GM18951 (cell line): ENCODE results near the gene PLCB4.

Source experiments
- POLR2A ChIP-seq: IDR thresholded peaks from 4 replicates; pipeline ENCODE4 v1.6.1; 2011; ENCODE audit warnings: mild to moderate bottlenecking; ENCODE audit not compliant: insufficient read length, insufficient read depth; ENCODE audit errors: extremely low read depth
- in situ Hi-C: fragments of 300-500 bp; cut with MboI; formaldehyde crosslinking; loops from one replicate; pipeline ENCODE4 v1.12.0; 2022; ENCODE audit warnings: low sequenced_read_pairs, mixed read lengths, inconsistent platforms; ENCODE audit not compliant: unreplicated experiment

Gene PLCB4

DNA sequence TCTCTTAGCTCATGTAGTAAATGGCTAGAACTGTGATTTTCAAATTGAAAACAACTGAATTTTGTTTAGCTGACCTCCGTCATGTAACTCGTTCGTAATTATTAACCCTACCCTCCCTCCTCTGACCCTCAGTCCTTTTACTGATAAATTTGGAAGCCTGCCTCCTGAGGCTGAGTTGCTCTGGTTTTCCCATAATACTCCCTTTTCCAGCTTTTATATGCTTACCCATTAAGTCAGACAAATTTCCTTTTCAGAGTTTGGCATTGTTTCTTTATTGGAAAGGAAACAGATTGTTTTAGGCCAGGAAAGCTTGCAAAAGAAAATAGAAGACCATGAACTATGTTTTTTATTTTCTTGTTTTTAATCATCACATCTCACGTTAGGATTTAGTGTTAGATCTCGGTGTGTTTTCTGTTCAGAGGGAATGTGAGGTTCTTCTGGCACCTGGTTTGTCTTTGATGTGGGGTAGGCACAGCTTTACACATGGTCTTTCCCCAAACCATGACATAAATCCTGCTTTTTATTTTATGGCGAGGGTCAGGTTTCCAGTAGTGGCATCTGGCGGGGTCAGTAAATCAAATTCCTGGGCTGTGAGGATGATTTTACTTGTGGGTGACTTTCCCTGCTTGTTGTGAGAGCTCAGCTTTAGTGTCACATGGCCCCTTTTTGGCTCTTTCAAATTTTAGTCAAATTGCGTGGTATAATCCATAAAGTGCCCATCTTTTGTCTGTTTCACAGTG is 24.5 kb downstream of the PLCB4 start:
- TF ChIP-seq POLR2A: no peak
- in situ Hi-C loops: no loop called here

DNA sequence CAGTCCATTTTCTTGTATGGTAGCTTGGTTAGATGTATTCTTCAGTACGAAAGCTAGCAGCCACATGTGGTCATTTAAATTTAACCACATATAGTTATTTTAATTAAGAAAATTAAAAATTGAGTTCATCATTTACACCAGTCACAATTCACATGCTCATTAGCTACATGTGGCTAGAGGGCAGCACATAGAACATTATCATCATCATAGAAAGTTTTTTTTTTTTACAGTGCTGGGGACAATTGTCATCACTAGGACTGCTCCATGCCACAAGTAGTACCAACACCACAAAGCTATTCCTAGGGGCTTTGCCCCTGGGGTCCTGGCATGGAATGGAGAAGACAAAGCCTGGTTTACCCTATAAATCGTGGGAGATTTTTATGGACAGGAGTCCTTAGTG is 30.5 kb downstream of the PLCB4 start:
- in situ Hi-C loops: no loop called here
- TF ChIP-seq POLR2A: no peak

GRCh38 chr20:9100691-9101090 is 31.8 kb downstream of the PLCB4 start:
- no peak for TF ChIP-seq POLR2A
- in situ Hi-C loops: no loop called here

DNA sequence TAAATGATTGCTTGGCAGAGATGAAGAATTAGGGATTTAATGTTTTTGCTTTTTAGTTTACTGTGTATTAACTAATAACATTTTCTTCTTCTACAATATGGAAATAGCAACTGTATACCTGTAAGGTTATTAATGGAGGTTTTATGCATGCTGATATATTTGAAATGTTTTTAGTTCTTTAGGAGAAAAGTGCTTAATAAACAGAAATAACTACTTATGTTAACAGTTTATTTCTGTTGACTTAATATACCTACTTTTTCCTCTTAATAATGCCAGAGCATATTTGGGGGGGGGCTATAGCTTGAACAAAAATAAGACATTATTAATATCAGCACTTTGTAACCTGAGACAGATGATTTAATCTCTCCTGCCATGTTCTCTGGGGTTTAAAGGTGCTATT is 33.6 kb downstream of the PLCB4 start:
- no peak for TF ChIP-seq POLR2A
- in situ Hi-C loops: no loop called here

DNA sequence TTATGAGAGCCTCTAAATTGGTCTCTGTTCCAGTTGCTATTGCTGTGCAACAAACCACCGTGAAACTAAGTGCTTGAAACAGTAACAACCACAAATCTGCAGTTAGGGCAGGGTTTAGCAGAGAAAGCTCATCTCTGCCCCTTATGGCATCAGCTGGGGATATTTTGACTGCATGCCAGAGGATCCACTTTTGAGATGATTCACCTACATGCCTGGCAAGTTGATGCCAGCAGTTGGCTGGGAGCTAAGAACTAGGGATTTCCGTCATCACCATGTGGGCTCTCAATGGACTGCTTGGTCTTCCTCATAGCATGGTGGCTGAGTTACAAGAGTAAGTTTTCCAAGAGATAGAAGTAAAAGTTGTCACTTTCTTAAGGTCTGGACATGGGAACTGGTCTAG is 35.1 kb downstream of the PLCB4 start:
- in situ Hi-C loops: no loop called here
- no peak for TF ChIP-seq POLR2A

DNA sequence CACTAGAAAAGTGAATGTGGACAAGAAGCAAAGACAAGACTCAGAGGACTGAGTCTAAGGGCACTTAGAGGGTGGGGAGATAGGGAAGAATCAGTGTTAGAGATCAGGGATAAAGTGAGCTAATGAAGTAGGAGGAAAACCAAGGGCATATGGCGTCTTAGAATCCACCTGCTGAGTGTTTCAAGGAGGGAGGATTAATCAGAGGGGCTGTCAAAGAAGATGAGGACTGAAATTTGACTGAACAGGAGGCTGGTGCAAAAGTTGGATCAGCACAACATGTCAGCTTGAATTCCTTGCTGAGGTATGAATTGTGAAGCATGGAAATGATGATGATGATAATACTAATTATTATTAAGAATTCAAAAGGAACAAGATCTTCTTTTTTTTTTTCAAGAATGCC is 39.4 kb downstream of the PLCB4 start:
- no peak for TF ChIP-seq POLR2A
- in situ Hi-C loops: no loop called here

- in situ Hi-C loops: no loop called here
- no peak for TF ChIP-seq POLR2A
Measured at GRCh38 chr20:9109566-9109965, 40.7 kb downstream of the PLCB4 start.

DNA sequence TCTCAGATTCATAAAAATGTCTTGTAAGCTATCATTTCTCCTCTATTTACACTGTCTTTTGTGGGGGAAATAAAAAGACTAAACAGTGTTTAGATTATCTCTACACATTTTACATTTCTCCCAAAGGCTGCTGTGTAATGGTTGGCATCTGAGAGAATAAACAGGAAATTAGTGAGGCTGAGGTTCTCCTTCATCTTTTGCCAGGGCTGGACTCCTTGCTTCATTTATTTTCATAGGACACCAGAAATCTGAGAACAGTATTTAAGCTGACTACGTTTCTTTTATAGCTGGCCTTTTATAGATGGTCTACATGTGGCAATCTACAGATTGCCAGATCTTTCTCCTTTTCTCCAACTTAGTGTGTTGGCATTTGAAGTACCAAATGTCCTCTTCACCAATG is 41.5 kb downstream of the PLCB4 start:
- no peak for TF ChIP-seq POLR2A
- in situ Hi-C loops: no loop called here

DNA sequence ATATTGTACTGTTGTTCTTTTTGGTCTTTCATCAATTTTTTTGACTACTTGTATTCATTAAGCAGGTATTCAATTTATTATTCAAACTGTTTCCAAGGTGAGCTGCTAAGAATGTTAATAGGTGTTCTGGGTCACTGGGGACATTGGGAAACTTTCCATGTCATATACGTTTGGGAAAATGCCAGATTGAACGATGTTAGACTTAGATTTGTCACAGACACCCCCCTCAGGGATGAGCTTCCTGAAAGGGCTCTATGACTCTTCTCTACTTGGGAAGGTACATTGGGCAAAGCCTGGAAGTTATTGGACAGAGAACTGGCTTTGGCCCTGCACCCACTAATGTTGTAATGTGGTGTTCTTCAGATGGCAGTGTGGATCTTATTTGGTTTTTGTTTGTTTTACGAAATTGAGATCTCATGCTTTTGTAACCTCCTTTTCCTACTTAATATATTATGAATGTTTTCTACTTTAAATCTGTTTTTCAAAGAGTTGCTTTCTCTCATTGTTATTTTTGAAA is 42.1 kb downstream of the PLCB4 start:
- in situ Hi-C loops: no loop called here
- no peak for TF ChIP-seq POLR2A

- no peak for TF ChIP-seq POLR2A
- in situ Hi-C loops: no loop called here
Measured at GRCh38 chr20:9112541-9113515, 43.9 kb downstream of the PLCB4 start.

- TF ChIP-seq POLR2A: no peak
- in situ Hi-C loops: no loop called here
Measured at GRCh38 chr20:9114709-9115108, 45.8 kb downstream of the PLCB4 start.

GRCh38 chr20:9117548-9117947 is 48.7 kb downstream of the PLCB4 start:
- TF ChIP-seq POLR2A: no peak
- in situ Hi-C loops: no loop called here

GRCh38 chr20:9119776-9120175 is 50.9 kb downstream of the PLCB4 start:
- in situ Hi-C loops: no loop called here
- TF ChIP-seq POLR2A: no peak
